LNCaP clone FGC (cell line): ENCODE data around the gene MYCBP2.
"Not testable (repeated sequence)": the region's sequence is repeated elsewhere in the genome, so short reads cannot be mapped to it uniquely, and the experiment has no call there.

Experiments
- DNase-seq: peaks from one replicate; pipeline ENCODE4 v3.0.0-alpha.2; 2011; ENCODE audit warnings: low read depth
- H3K4me3 ChIP-seq: 2 replicates; pipeline ENCODE4 v1.5.1; 2011; ENCODE audit warnings: mild to moderate bottlenecking, low read depth, low read length, control low read depth
- CTCF ChIP-seq: IDR thresholded peaks from 2 replicates; pipeline ENCODE4 v1.5.1; 2012; ENCODE audit warnings: mild to moderate bottlenecking; ENCODE audit not compliant: control insufficient read depth, insufficient read depth; ENCODE audit errors: extremely low read depth

The MYCBP2 gene

DNA sequence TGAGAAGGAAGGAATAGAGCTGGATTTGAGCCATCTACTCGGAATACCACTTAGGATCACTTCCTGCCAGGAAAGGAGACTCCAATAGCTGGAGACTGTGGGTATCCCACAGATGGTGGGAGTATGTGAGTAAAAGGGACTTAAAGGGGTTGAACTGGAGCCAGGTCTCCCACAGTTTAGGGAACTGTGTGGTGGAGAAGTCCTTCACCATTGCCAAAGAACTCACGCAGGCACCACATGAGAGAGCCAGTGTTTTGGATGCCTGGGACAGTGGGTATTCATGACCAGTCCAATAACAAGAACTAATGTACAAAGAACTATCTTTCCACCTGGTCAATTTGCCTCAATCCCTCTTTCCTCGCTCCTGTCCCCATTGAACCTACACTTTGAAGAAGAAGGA is 24.4 kb upstream of the MYCBP2 start:
- no peak overlapping the region for H3K4me3 ChIP-seq
- DNase-seq: no peak
- no peak for TF ChIP-seq CTCF

DNA sequence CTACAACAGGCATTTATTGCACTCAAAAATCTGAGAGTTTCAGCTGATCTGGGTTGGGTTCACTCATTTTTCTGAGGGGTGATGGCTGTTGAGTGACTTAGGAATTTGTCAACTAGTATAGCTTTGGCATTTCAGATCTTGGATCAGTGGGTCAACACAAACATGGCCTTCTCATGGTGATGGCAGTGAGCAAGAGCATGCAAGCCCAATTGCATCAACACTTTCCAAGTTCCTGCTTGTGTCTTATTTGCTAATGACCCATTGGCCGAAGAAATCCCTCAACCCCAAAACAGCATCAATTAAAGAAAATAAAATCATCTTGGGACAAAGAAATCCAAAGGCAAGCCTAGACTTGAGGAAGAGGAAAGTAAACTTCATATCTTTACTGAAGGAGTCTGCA is 23.9 kb upstream of the MYCBP2 start:
- H3K4me3 ChIP-seq: no peak overlapping the region
- DNase-seq: no peak
- no peak for TF ChIP-seq CTCF

GRCh38 chr13:77349365-77349764 is 22.5 kb upstream of the MYCBP2 start:
- DNase-seq: no peak
- H3K4me3 ChIP-seq: no peak overlapping the region
- no peak for TF ChIP-seq CTCF

GRCh38 chr13:77347351-77347750 is 20.5 kb upstream of the MYCBP2 start:
- DNase-seq, H3K4me3 ChIP-seq: not testable (repeated sequence)

GRCh38 chr13:77345150-77345780 is 18.4 kb upstream of the MYCBP2 start:
- no peak for DNase-seq
- no peak overlapping the region for H3K4me3 ChIP-seq
- TF ChIP-seq CTCF: no peak

- H3K4me3 ChIP-seq: no peak overlapping the region
- DNase-seq: no peak
- no peak for TF ChIP-seq CTCF
These were observed 16.9 kb upstream of the MYCBP2 start for GRCh38 chr13:77343841-77344240.

- DNase-seq: no peak
- no peak overlapping the region for H3K4me3 ChIP-seq
- TF ChIP-seq CTCF: no peak
These were observed 12.5 kb upstream of the MYCBP2 start for GRCh38 chr13:77339408-77339807.
